ENCODE measurements around the gene BRF1.
A peak's percentile ranks its signal among the peaks of the same experiment; 100 is the strongest.
"Not testable (repeated sequence)": the region's sequence is repeated elsewhere in the genome, so short reads cannot be mapped to it uniquely, and the experiment has no call there.

Gene BRF1

GRCh38 chr14:105316968-105317510 lies 16.2 kb upstream of the BRF1 start:
- DNase-seq (ENCODE audit: low read depth in 2 of 2, low spot score in 1 of 2) = no peak

GRCh38 chr14:105316577-105316941 lies 15.8 kb upstream of the BRF1 start:
- DNase-seq (ENCODE audit: low read depth in 2 of 2, low spot score in 1 of 2) = no peak

GRCh38 chr14:105315941-105316576 lies 15.3 kb upstream of the BRF1 start:
- no peak for DNase-seq (ENCODE audit: low read depth in 2 of 2, low spot score in 1 of 2)

- no peak for DNase-seq (ENCODE audit: low read depth in 2 of 2, low spot score in 1 of 2)
These were observed 14.5 kb upstream of the BRF1 start for GRCh38 chr14:105315211-105315721.

GRCh38 chr14:105314287-105315200 lies 13.7 kb upstream of the BRF1 start, which contains the start of gene PACS2:
Gene PACS2, plus strand, starts transcription at chr14:105314748. Its CDS starts 171 bp downstream, at chr14:105314919.
- peak in 1 of 2 donors; percentile 24 for DNase-seq (ENCODE audit: low read depth in 2 of 2, low spot score in 1 of 2)

GRCh38 chr14:105313381-105314286 lies 12.8 kb upstream of the BRF1 start:
- DNase-seq (ENCODE audit: low read depth in 2 of 2, low spot score in 1 of 2) = no peak

- no peak for DNase-seq (ENCODE audit: low read depth in 2 of 2, low spot score in 1 of 2)
These were observed 12.2 kb upstream of the BRF1 start for GRCh38 chr14:105312973-105313372.

- no peak for DNase-seq (ENCODE audit: low read depth in 2 of 2, low spot score in 1 of 2)
These were observed 11.0 kb upstream of the BRF1 start for GRCh38 chr14:105311838-105312237.

GRCh38 chr14:105309371-105309770 lies 8.6 kb upstream of the BRF1 start:
- DNase-seq (ENCODE audit: low read depth in 2 of 2, low spot score in 1 of 2) = no peak

- DNase-seq (ENCODE audit: low read depth in 2 of 2, low spot score in 1 of 2) = no peak
These were observed 6.4 kb upstream of the BRF1 start for GRCh38 chr14:105307052-105307727.

- DNase-seq (ENCODE audit: low read depth in 2 of 2, low spot score in 1 of 2) = no peak
These were observed 5.0 kb upstream of the BRF1 start for GRCh38 chr14:105305791-105306190.

GRCh38 chr14:105305345-105305744 lies 4.5 kb upstream of the BRF1 start:
- DNase-seq (ENCODE audit: low read depth in 2 of 2, low spot score in 1 of 2) = no peak

- DNase-seq (ENCODE audit: low read depth in 2 of 2, low spot score in 1 of 2) = no peak
These were observed 3.8 kb upstream of the BRF1 start for GRCh38 chr14:105304565-105304964.

- no peak for DNase-seq (ENCODE audit: low read depth in 2 of 2, low spot score in 1 of 2)
These were observed 3.1 kb upstream of the BRF1 start for GRCh38 chr14:105303949-105304348.

- not testable (repeated sequence) for DNase-seq (ENCODE audit: low read depth in 2 of 2, low spot score in 1 of 2)
These were observed 1.1 kb upstream of the BRF1 start for GRCh38 chr14:105301915-105302249.

- peak; percentile 98 to 99 for DNase-seq (ENCODE audit: low read depth in 2 of 2, low spot score in 1 of 2)
These were observed 508 bp upstream of the BRF1 start for GRCh38 chr14:105301103-105301914.

GRCh38 chr14:105299654-105300541 lies 903 bp downstream of the BRF1 start:
- DNase-seq (ENCODE audit: low read depth in 2 of 2, low spot score in 1 of 2) = no peak

- not testable (repeated sequence) for DNase-seq (ENCODE audit: low read depth in 2 of 2, low spot score in 1 of 2)
These were observed 3.5 kb downstream of the BRF1 start for GRCh38 chr14:105297311-105297710.
